Skin epidermis (tissue), 12 donors: ENCODE results near the gene TENM3.

Experiments used
- H3K27ac ChIP-seq, 21 experiments: fragments of 200-600 bp; sonication (generic) in 11 of 21; one replicate each; pipeline ENCODE4 v1.5.0; 2020; ENCODE audit warnings: mild to moderate bottlenecking in 3 of 21, inconsistent platforms in 2 of 21, moderate library complexity in 2 of 21
- H3K4me3 ChIP-seq, 7 experiments: fragments of 200-600 bp; sonication (generic) in 2 of 7; one replicate each; pipeline ENCODE4 v1.5.0; 2020; ENCODE audit warnings: inconsistent platforms in 2 of 7, mild to moderate bottlenecking in 2 of 7, moderate library complexity in 1 of 7

The TENM3 gene

GRCh38 chr4:182489607-182490006 lies 246.4 kb downstream of the TENM3 start:
- no peak overlapping the region for H3K4me3 ChIP-seq

GRCh38 chr4:182491719-182492118 lies 248.5 kb downstream of the TENM3 start:
- H3K27ac ChIP-seq, result no peak overlapping the region
- H3K4me3 ChIP-seq, result no peak overlapping the region

More at GRCh38 chr4:182489607-182490006, 246.4 kb downstream of the TENM3 start:
- H3K27ac ChIP-seq, result no peak overlapping the region

- peak overlapping the region in 1 of 7 experiments; percentile 19 for H3K4me3 ChIP-seq
- H3K27ac ChIP-seq, result no peak overlapping the region
Measured at GRCh38 chr4:182492423-182492822, 249.2 kb downstream of the TENM3 start.

DNA sequence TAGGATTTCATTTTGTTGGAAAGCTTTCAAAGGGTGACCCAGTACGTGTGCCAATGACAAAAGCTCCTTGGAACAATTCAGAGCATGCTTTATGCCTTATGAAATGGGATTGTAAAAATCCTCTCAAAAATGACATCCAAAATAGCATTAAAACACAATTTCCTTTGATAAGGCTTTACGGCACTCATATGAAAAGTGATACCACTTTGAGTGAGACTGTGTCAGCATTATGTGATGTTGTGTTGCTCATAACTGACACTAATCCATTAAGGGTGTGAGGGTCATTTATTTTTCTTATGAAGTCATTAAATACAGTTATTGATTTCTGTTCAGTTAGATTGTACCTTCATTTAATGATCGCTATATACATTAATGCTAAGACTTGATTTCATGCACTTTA lies 250.2 kb downstream of the TENM3 start:
- Histone ChIP-seq H3K4me3 (no peak overlapping the region), H3K27ac (no peak overlapping the region)

- H3K4me3 ChIP-seq, result no peak overlapping the region
- no peak overlapping the region for H3K27ac ChIP-seq
Measured at GRCh38 chr4:182494103-182494502, 250.9 kb downstream of the TENM3 start.

GRCh38 chr4:182495031-182495430 lies 251.8 kb downstream of the TENM3 start:
- Histone ChIP-seq H3K27ac (no peak overlapping the region), H3K4me3 (no peak overlapping the region)

DNA sequence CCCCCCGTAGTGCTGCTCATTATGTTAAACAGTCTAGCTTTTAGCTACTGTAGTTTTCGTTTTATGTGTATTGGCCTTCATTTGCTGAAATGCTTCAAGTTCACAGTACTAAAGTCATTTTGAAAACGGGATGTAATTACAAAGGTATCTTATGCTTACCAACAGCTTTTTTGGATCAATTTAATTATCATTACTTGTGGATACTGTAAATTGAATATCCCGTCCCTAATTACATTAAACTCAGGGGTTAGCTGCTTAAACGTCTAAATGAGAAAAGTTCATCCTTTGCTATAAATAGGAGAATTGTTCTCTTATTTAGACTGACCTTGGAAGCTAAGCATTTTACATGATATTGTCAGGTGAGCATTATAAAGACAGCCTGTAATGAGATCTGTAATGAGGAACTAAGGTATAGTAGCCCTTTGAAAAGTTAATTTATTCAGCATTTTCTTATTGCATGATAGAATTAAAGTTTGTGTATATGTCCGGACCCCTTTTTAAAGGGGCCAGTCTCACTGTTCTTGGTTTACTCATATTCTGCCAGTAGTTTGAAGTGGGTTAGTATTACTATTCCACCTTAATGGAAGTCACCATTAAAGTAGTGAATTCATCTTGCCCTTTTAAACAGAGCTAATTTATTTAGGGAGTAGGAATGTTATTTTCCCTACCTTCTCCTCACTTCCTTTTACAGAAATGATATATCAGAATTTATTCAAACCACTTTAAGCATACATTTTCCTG lies 252.6 kb downstream of the TENM3 start:
- Histone ChIP-seq H3K27ac (no peak overlapping the region), H3K4me3 (no peak overlapping the region)

- H3K27ac ChIP-seq, result no peak overlapping the region
- no peak overlapping the region for H3K4me3 ChIP-seq
Measured at GRCh38 chr4:182496408-182496807, 253.2 kb downstream of the TENM3 start.

DNA sequence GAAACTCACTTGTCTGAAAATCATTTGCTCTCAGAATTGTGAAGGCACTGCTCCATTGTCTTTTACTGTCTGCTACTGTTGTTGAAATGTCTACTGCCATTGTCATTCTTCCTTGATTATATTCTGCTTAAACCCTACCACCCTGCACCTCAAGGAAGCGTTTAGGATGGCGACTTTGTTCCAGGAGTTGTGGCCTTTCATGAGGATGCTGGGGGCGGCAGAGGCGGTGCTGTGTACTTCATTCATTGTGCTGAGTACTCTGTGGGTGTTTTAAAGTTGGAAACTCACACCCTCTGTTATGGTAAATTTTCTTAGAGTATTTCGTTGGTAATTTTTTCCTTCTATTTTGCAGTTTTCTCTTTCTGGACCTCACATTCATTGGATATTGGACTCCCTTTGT lies 258.9 kb downstream of the TENM3 start:
- no peak overlapping the region for H3K4me3 ChIP-seq
- H3K27ac ChIP-seq, result no peak overlapping the region

DNA sequence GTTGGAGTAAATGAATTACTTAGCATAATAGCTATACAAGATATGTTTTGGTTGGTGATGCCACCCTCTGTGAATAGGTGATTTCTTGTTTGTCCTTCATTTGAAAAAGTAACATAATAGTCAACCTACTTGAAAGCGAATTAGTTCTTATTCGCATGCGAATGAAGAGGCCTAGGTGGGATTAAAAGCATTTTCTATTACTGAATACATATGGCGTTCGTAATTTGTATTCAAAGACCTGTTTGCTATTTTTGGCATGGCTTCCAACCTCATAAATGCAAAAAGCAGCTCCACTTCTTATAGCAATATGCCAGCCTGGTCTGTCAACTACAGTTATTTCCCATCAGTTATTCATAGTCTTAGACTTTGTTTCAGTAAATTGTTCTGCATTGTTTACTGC lies 261.3 kb downstream of the TENM3 start:
- Histone ChIP-seq H3K27ac (no peak overlapping the region), H3K4me3 (no peak overlapping the region)

DNA sequence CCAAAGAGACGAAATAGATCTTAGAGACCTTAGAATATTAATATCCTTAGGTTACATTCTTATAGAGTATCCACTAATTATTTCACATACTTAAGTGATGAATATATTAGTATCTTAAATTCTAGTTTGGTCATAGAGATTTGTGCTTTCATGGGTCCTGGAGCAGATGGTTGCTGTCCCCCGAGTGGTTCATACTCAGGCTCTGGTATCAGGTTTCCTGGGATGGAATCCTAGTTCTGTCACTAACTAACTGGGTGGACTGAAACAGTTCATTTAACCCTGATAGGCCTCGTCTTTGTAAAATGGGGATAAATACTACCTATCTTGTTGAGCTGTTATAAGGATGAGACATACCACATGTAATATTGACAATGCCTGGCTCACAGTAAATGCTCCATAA lies 264.6 kb downstream of the TENM3 start:
- Histone ChIP-seq H3K27ac (no peak overlapping the region), H3K4me3 (no peak overlapping the region)

- Histone ChIP-seq H3K4me3 (no peak overlapping the region), H3K27ac (no peak overlapping the region)
Measured at GRCh38 chr4:182510836-182511235, 267.6 kb downstream of the TENM3 start.

DNA sequence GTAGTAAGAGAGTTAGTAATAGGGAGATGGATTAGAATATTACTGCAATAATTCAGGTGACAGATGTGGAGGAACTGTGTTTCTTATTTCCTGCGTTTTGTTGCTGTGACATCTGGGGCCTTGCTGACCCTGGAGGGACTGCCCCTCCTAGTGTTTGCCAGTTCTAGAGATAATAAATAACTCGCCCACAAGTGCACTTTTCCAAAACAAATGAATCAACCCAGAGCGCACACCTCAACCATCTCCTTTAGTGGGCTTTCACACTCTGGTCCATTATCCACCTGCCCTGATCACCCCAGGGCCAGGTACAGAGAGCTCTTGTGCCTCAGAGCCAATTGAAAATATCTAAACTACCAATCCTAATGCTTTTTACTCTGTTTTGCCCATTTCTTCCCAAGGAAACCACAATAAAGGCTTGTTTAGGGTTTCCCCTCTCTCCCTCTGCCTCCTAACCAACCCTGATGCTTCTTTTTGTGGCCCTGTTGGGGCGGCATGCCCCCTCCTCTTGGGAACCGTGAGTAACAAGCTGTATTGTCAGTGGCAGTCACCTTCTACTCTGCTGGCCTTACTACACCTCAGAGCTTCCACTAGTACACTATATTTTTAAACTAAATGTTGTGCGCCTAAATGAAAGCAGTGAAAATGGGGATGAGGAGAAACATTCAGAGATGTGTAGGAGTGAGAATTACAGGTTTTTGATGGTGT lies 270.5 kb downstream of the TENM3 start:
- Histone ChIP-seq H3K27ac (no peak overlapping the region), H3K4me3 (no peak overlapping the region)

DNA sequence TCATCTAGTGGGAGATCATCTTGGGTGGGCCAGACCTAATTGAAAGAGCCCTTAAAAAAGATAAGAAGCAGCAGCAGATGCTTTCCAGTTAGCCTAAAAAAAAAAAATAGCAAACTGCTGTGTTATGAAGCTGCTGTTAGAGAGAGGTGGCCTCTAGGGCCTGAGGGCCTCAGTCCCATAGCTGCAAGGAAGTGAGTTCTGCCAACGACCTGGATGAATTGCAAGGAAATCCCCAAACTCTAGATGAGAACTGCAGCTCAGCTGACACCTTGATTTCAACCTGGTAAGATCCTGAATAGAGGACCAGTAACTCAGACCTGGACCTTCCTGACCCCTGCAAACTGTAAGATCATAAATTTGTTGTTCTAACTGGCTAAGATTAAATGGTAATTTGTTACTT lies 275.2 kb downstream of the TENM3 start:
- Histone ChIP-seq H3K4me3 (no peak overlapping the region), H3K27ac (no peak overlapping the region)

- Histone ChIP-seq H3K27ac (no peak overlapping the region), H3K4me3 (no peak overlapping the region)
Measured at GRCh38 chr4:182519528-182519927, 276.3 kb downstream of the TENM3 start.

DNA sequence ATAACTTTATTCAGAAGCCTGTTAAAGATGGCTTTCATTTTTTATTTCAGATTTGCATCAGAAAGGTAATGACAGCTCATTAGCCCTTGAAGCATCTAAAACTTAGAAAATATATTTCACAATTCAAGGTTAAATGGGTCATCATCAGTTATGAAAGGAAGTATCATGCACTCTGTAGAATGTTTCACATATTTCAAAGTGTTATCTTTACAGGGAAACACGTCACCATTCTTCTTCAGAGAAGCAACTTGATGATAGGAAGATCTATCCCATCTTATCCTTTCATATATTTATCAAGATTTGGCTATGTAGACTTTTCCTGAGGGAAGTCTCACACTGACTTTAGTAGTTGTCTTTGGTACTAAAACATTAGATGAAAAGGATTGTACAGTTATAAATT lies 277.8 kb downstream of the TENM3 start:
- no peak overlapping the region for H3K27ac ChIP-seq
- no peak overlapping the region for H3K4me3 ChIP-seq

DNA sequence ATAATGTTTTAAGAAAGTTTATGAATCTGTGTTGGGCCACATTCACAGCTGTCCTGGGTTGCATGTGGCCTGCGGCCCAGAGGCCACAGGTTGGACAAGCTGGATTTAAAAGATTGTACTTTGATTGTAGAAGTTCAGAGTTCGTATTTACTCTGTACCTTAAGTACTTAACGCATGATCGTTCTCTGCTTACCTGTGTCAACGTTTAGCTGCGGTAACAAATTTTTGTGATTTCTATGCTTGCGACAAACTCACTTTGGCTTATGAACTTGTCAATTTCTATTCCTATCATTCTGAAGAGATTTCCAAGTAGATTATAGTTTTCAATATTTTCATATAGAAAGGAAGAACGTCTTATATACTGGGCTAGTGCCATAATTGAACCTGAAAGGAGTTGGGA lies 285.6 kb downstream of the TENM3 start:
- Histone ChIP-seq H3K27ac (no peak overlapping the region), H3K4me3 (no peak overlapping the region)

- no peak overlapping the region for H3K4me3 ChIP-seq
- H3K27ac ChIP-seq, result no peak overlapping the region
Measured at GRCh38 chr4:182530451-182530850, 287.2 kb downstream of the TENM3 start.

DNA sequence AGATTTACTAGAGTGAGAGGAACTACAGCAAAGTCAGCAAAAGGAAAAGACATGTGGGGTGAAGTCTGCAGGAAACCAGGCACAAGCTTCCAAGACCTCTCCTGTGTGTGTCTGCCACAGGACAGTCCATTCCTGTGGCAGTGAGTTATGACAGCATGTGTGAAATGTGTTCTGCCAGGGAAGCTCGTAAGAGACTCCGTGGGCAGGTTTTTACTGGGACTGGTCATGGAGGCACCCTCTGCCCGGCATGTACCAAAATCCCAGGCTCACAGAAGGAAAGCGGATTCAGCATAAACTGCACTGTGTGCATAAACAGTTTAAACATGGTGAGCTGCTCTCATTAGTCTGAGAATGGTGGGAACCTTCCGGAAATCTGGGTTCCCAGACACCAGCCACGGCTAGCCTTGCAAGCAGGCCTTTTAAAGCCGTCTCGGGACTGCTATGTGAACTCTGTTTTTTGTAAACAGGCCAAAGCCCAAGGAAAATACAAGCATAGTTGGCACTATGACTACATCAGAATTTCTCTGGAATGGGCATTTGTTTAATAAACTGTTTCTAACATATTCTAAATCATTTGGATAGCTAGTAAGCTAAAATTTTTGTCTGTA lies 288.5 kb downstream of the TENM3 start:
- H3K4me3 ChIP-seq, result no peak overlapping the region

GRCh38 chr4:182532441-182532840 lies 289.2 kb downstream of the TENM3 start:
- no peak overlapping the region for H3K27ac ChIP-seq

More for the DNA sequence above, 288.5 kb downstream of the TENM3 start:
- no peak overlapping the region for H3K27ac ChIP-seq

DNA sequence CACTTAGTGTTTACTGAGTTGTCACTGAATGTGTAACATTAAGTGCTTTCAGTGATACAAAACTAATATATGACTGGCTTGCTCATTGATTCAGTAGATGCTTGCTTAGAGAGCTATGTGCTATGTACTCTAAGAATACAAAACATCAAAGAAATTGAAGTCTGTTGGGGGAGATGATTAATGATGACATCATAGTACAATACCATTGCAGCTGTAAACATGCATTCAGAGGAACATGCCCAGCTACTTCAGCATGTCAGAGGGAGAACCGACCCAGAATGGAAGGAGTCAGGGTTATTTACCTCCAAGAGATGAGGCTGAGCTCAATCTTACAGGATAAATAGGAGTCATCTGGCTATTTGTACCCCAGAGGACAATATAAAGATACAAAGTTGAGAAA lies 290.8 kb downstream of the TENM3 start:
- no peak overlapping the region for H3K27ac ChIP-seq
- H3K4me3 ChIP-seq, result no peak overlapping the region

More at GRCh38 chr4:182532441-182532840, 289.2 kb downstream of the TENM3 start:
- H3K4me3 ChIP-seq, result no peak overlapping the region
